ENCODE data around the gene NR6A1.

GRCh38 chr9:124776618-124776953 lies 5.5 kb upstream of the NR6A1 start:
- TF ChIP-seq POLR2A (IDR thresholded peaks at IDR 0.05; ENCODE audit: low read depth, low read length) (no peak), POLR2AphosphoS5 (IDR thresholded peaks at IDR 0.05; ENCODE audit: low read depth, low read length) (no peak)

Measured in GM12892 (cell line).